Gastroesophageal sphincter (tissue), 4 donors: ENCODE data around the gene DIAPH3. TPM values are rescaled to one million over a fixed set of nuclear protein-coding genes. Genes with fewer than 3 reads are reported as not detected.

Source experiments
- ATAC-seq: fragments of 150-250 bp; one replicate; pipeline ENCODE4 v1.9.1; 2016; ENCODE audit warnings: mild to moderate bottlenecking, moderate library complexity
- H3K27ac ChIP-seq, 4 donors: fragments of 200-600 bp; sonication (generic) in 3 of 4; 1 replicate in 3 of 4; 2 replicates in 1 of 4; pipeline ENCODE4 v1.5.1; 2016 to 2019
- H3K27me3 ChIP-seq: fragments of 200-600 bp; sonication (generic); one replicate; pipeline ENCODE4 v1.5.1; 2019
- H3K36me3 ChIP-seq, 2 donors: fragments of 200-600 bp; sonication (generic); one replicate each; pipeline ENCODE4 v1.5.1; 2019; ENCODE audit warnings: control low read depth in 1 of 2
- H3K4me1 ChIP-seq, 3 donors: fragments of 200-600 bp; sonication (generic); 1 replicate in 2 of 3; 2 replicates in 1 of 3; pipeline ENCODE4 v1.5.1; 2016 to 2019; ENCODE audit warnings: control low read depth in 2 of 3
- H3K4me3 ChIP-seq, 2 donors: fragments of 200-600 bp; sonication (generic); one replicate each; pipeline ENCODE4 v1.5.1; 2019; ENCODE audit warnings: mild to moderate bottlenecking in 1 of 2, moderate library complexity in 1 of 2
- H3K9me3 ChIP-seq, 3 donors: fragments of 200-600 bp; sonication (generic); one replicate each; pipeline ENCODE4 v1.5.1; 2017 to 2019; ENCODE audit warnings: control low read depth in 2 of 3
- EP300 ChIP-seq: sonication (generic); formaldehyde crosslinking; IDR thresholded peaks from one replicate; pipeline ENCODE4 v1.6.1; 2017; ENCODE audit warnings: antibody characterized with exemption, mild to moderate bottlenecking
- POLR2A ChIP-seq, 2 donors: fragments of 450-650 bp; IDR thresholded peaks; one replicate each; pipeline ENCODE4 v1.6.1; 2017; ENCODE audit warnings: antibody characterized with exemption in 2 of 2, mild to moderate bottlenecking in 2 of 2, moderate library complexity in 1 of 2
- POLR2AphosphoS5 ChIP-seq: sonication (generic); formaldehyde crosslinking; IDR thresholded peaks from one replicate; pipeline ENCODE4 v1.6.1; 2017; ENCODE audit warnings: antibody characterized with exemption
- WGBS, 2 donors: methylation state at CpG; one replicate each; pipeline ENCODE4 v1.1.5; 2018; ENCODE audit warnings: low coverage in 1 of 2; 5-methylcytosine and 5-hydroxymethylcytosine counted together
- total RNA-seq, 4 donors: library from RNA; depleted of rRNA; stranded (reverse); fragments of >200 nt; gene quantifications; one replicate each; pipeline ENCODE4 v1.1.0, GENCODE V29; 2016
- TF ChIP-seq, protein P1 (sequence below), 4 experiments: fragments of 200-600 bp in 2 of 4; fragments of 450-650 bp in 2 of 4; sonication (generic) in 1 of 4; IDR thresholded peaks; one replicate each; pipeline ENCODE4 v1.5.1; 2017 to 2019; ENCODE audit warnings: antibody characterized with exemption in 4 of 4, mild to moderate bottlenecking in 2 of 4, moderate library complexity in 2 of 4

The DIAPH3 gene
- total RNA-seq, 4 donors from 2014 or later = 0.13 to 1.7 (median 0.49) TPM; not detected in 1

DNA sequence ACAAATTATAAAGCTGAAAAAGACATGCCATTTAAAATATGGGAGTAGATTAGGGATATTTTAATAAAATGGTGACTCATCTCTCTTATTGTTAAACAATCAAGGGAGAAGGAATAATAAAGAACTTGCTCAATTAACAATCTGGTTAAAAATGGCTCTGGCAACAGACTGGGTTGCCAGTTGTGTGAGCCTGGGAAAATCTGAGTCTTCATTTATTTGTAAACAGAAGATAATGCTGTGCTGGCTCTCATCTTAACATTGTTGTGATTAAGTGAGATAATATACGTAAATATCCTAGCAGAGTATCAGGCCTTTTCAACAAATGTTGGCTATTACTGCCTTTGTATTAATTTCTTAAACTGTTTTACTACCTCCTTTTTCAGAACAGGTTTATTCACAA is 453.3 kb downstream of the DIAPH3 start:
- H3K4me1 ChIP-seq = no peaks in the 10 kb centered on the region
- WGBS, 2 donors = 33 to 50% methylated on average over 1 of the region's 1 CpG
- ATAC-seq = no peak
- H3K9me3 ChIP-seq = no peaks in the 10 kb centered on the region
- no peaks in the 10 kb centered on the region for H3K36me3 ChIP-seq
- H3K4me3 ChIP-seq = no peak overlapping the region
- no peak for TF ChIP-seq POLR2A (IDR thresholded peaks at IDR 0.05)
- TF ChIP-seq POLR2AphosphoS5 = no peak
- TF ChIP-seq, protein P1, sequence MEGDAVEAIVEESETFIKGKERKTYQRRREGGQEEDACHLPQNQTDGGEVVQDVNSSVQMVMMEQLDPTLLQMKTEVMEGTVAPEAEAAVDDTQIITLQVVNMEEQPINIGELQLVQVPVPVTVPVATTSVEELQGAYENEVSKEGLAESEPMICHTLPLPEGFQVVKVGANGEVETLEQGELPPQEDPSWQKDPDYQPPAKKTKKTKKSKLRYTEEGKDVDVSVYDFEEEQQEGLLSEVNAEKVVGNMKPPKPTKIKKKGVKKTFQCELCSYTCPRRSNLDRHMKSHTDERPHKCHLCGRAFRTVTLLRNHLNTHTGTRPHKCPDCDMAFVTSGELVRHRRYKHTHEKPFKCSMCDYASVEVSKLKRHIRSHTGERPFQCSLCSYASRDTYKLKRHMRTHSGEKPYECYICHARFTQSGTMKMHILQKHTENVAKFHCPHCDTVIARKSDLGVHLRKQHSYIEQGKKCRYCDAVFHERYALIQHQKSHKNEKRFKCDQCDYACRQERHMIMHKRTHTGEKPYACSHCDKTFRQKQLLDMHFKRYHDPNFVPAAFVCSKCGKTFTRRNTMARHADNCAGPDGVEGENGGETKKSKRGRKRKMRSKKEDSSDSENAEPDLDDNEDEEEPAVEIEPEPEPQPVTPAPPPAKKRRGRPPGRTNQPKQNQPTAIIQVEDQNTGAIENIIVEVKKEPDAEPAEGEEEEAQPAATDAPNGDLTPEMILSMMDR (IDR thresholded peaks at IDR 0.05) = no peak
- TF ChIP-seq EP300 = no peak
- no peaks in the 10 kb centered on the region for H3K27me3 ChIP-seq
- H3K27ac ChIP-seq = no peak overlapping the region

DNA sequence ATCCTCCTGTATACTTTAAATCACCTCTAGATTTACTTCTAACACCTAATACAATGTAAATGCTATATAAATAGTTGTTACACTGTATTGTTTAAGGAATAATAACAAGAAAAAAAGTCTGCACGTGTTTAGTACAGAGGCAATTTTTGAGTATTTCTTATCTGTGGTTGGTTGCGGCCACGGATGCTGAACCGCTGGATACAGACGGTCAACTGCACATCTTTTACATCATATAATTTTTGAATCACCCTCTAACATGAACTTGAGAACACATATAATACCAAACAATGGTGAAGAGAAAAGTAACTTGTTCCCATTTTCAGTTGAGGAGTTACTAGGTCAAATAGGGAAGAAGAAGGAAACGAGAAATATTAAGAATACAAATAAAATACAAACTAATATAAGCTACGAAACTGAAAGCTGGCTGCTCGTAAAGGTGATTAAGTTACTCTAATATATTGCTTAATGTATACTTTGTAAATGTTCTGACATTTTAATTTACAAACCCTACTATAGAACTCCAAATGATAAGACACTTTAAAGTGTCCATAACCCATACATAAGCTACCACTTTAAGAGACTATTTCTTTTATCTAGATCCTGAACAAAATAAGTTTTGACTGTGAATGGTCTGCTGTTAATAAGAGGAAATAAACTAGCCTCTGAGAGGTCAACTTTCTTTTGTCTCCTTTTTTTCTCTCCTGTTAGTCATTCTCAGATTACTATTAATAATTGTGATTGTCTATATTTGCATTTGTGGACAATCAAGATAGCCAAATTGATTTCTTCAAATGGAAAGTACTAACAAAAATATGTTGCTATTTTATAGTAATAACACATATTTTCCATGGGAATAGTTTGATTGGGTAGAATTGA is 457.4 kb downstream of the DIAPH3 start:
- Histone ChIP-seq H3K27me3 (no peaks in the 10 kb centered on the region), H3K36me3 (no peaks in the 10 kb centered on the region), H3K4me3 (no peak overlapping the region), H3K4me1 (no peaks in the 10 kb centered on the region), H3K27ac (no peak overlapping the region), H3K9me3 (no peaks in the 10 kb centered on the region)
- TF ChIP-seq POLR2A (IDR thresholded peaks at IDR 0.05) (no peak), EP300 (no peak), POLR2AphosphoS5 (no peak)
- TF ChIP-seq, protein P1 (IDR thresholded peaks at IDR 0.05) = no peak
- ATAC-seq = no peak
- WGBS, 2 donors = 87 to 97% methylated on average over 8 of the region's 8 CpGs

DNA sequence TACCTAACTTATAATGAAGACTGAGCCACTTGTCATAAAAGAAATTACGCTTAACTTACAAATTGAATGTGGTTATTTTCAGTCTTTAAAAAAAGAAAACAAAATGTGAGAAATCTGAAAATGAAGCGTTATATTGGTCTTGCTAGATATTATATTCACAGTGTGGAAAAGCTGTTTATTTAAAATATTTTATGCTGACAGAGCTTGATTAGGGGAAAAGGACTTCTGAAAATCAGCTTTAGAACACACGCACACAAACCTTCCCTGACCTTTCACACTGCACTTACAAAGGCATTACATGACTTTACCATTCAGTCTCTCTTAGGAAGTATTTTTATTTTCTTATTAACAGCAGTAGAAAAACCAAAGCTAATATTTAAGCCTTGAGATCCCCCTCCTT is 461.5 kb downstream of the DIAPH3 start:
- WGBS, 2 donors = 86 to 92% methylated on average over 2 to 3 of the region's 3 CpGs
- ATAC-seq = no peak
- no peak for TF ChIP-seq POLR2A (IDR thresholded peaks at IDR 0.05)
- TF ChIP-seq, protein P1 (IDR thresholded peaks at IDR 0.05) = no peak
- no peak for TF ChIP-seq POLR2AphosphoS5
- no peak for TF ChIP-seq EP300
- Histone ChIP-seq H3K4me1 (no peaks in the 10 kb centered on the region), H3K9me3 (no peaks in the 10 kb centered on the region), H3K27ac (no peak overlapping the region), H3K36me3 (no peaks in the 10 kb centered on the region), H3K4me3 (no peak overlapping the region), H3K27me3 (no peaks in the 10 kb centered on the region)

DNA sequence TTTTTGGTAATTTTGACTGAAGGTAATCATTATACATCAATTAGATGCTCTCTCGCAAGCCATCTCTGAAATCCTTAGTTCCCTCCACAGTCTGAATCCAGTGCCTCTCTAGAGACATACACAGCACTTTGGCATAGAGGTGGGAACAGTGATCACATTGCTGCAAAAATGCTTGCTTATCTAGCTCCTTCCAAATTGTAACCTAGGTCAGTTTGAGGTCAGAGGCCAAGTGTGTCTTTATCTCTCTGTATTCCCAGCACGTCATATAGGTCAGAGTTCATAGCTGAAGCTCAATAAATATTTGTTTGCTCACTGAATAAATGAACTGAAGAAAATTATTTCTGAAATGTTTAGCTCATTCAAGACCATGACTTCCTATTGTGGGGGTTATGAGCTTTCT is 462.5 kb downstream of the DIAPH3 start:
- TF ChIP-seq EP300 = no peak
- Histone ChIP-seq H3K4me3 (no peak overlapping the region), H3K27ac (no peak overlapping the region), H3K4me1 (no peaks in the 10 kb centered on the region), H3K9me3 (no peaks in the 10 kb centered on the region), H3K36me3 (no peaks in the 10 kb centered on the region), H3K27me3 (no peaks in the 10 kb centered on the region)
- ATAC-seq = no peak
- WGBS, 2 donors = 92% methylated on average over 2 of the region's 2 CpGs; no CpG with 5 or more reads in 1 of the 2 donors

DNA sequence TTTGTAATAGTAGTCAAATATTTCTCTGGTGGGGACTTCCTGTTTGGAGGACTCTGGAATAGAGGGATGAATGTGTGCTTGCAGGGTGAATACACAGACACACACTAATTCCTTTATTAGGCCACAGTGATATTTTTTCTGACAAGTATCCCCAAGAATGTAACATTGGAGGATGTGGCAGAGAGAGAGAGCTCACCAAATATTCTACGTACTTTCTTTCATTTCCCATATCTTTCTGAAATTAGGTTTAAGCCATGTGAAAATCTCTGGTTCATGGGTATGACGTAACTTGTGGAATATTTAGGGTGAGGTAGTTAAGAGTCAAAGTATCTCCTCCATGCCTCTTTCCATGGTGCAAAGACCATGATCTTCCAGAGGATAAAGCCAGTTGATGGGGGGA is 463.4 kb downstream of the DIAPH3 start:
- Histone ChIP-seq H3K4me1 (no peaks in the 10 kb centered on the region), H3K27ac (no peak overlapping the region), H3K27me3 (no peaks in the 10 kb centered on the region), H3K36me3 (no peaks in the 10 kb centered on the region), H3K9me3 (no peaks in the 10 kb centered on the region), H3K4me3 (no peak overlapping the region)
- TF ChIP-seq POLR2A (IDR thresholded peaks at IDR 0.05) (no peak), POLR2AphosphoS5 (no peak), EP300 (no peak)
- TF ChIP-seq, protein P1 (IDR thresholded peaks at IDR 0.05) = no peak
- ATAC-seq = no peak
- 88 to 95% methylated on average over 1 to 2 of the region's 2 CpGs for WGBS, 2 donors
